HEK293 (cell line): Measurements from ENCODE around the gene FOXO6.

Experiments used
- CTCF ChIA-PET: fragments of 350-600 bp; formaldehyde crosslinking; extraction: SDS; loops from one replicate; lab custom pipeline; 2021; ENCODE audit warnings: antibody characterized with exemption; lab: Yijun Ruan, JAX
- POLR2A ChIA-PET: fragments of 300-600 bp; formaldehyde crosslinking; extraction: SDS; loops from one replicate; lab custom pipeline; 2020; ENCODE audit warnings: antibody characterized with exemption, inconsistent platforms; lab: Yijun Ruan, JAX
- H3K27ac ChIP-seq: fragments of 200-500 bp; sonication (Bioruptor generic); 2 replicates; pipeline ENCODE4 v1.5.1; 2014; ENCODE audit warnings: low read depth, low read length, control low read depth, inconsistent platforms; ENCODE audit errors: extremely low read depth
- H3K36me3 ChIP-seq, 2 experiments: fragments of 200-500 bp in 1 of 2; sonication (Bioruptor generic) in 1 of 2; 1 replicate in 1 of 2; 2 replicates in 1 of 2; pipeline ENCODE4 v1.5.1; 2014 to 2017; ENCODE audit warnings: inconsistent platforms in 2 of 2, low read length in 2 of 2; ENCODE audit not compliant: control insufficient read depth in 2 of 2, insufficient read depth in 1 of 2
- H3K4me1 ChIP-seq: fragments of 200-500 bp; sonication (Bioruptor generic); 2 replicates; pipeline ENCODE4 v1.5.1; 2014; ENCODE audit warnings: mild to moderate bottlenecking, low read length, inconsistent platforms; ENCODE audit not compliant: control insufficient read depth, insufficient read depth
- H3K4me3 ChIP-seq: 2 replicates; pipeline ENCODE4 v1.5.1; 2011; ENCODE audit warnings: low read depth, mild to moderate bottlenecking, control low read depth, low read length, moderate library complexity
- H3K9me3 ChIP-seq: fragments of 200-500 bp; sonication (Bioruptor generic); 2 replicates; pipeline ENCODE4 v1.5.1; 2014; ENCODE audit warnings: low read depth, low read length, inconsistent platforms; ENCODE audit not compliant: control insufficient read depth, insufficient read depth
- FEZF1 ChIP-seq: fragments of 450-650 bp; formaldehyde crosslinking; IDR thresholded peaks from 2 replicates; pipeline ENCODE4 v1.5.1; 2016; ENCODE audit warnings: missing biosample characterization, missing genetic modification characterization
- PRDM1 ChIP-seq: fragments of 450-650 bp; formaldehyde crosslinking; IDR thresholded peaks from 2 replicates; pipeline ENCODE4; 2016; ENCODE audit warnings: missing biosample characterization, missing genetic modification characterization
- SP7 ChIP-seq: fragments of 450-650 bp; formaldehyde crosslinking; IDR thresholded peaks from 2 replicates; pipeline ENCODE4 v1.5.1; 2016; ENCODE audit warnings: missing biosample characterization, missing genetic modification characterization
- TRIM28 ChIP-seq: IDR thresholded peaks from 2 replicates; pipeline ENCODE4 v1.6.1; 2011; ENCODE audit warnings: low read length, control low read depth, borderline replicate concordance
- ZBTB11 ChIP-seq: fragments of 450-650 bp; formaldehyde crosslinking; conservative IDR thresholded peaks from 2 replicates; pipeline ENCODE4 v1.5.1; 2016; ENCODE audit warnings: low read depth, missing biosample characterization, missing genetic modification characterization
- ZEB2 ChIP-seq: fragments of 450-650 bp; formaldehyde crosslinking; IDR thresholded peaks from 2 replicates; pipeline ENCODE4 v1.5.1; 2016; ENCODE audit warnings: missing biosample characterization, missing genetic modification characterization
- ZNF146 ChIP-seq: fragments of 450-650 bp; formaldehyde crosslinking; IDR thresholded peaks from 2 replicates; pipeline ENCODE4 v1.5.1; 2016; ENCODE audit warnings: missing biosample characterization, missing genetic modification characterization
- ZNF239 ChIP-seq: fragments of 450-650 bp; formaldehyde crosslinking; IDR thresholded peaks from 2 replicates; pipeline ENCODE4 v1.5.1; 2016; ENCODE audit warnings: missing biosample characterization, missing genetic modification characterization
- ZNF248 ChIP-seq: fragments of 450-650 bp; formaldehyde crosslinking; IDR thresholded peaks from 2 replicates; pipeline ENCODE4 v1.5.1; 2017; ENCODE audit warnings: missing biosample characterization, missing genetic modification characterization
- ZNF274 ChIP-seq, 2 experiments: fragments of 200-500 bp in 1 of 2; fragments of 450-650 bp in 1 of 2; sonication (Bioruptor generic) in 1 of 2; formaldehyde crosslinking in 1 of 2; IDR thresholded peaks; 2 replicates each; pipeline versions ENCODE4 v1.5.1 to v1.6.1; 2014 to 2016; ENCODE audit warnings: borderline replicate concordance in 1 of 2, inconsistent platforms in 1 of 2, low read length in 1 of 2, missing biosample characterization in 1 of 2, missing genetic modification characterization in 1 of 2
- ZNF292 ChIP-seq: fragments of 450-650 bp; formaldehyde crosslinking; IDR thresholded peaks from 2 replicates; pipeline ENCODE4 v1.5.1; 2016; ENCODE audit warnings: low read depth, missing biosample characterization, missing genetic modification characterization, borderline replicate concordance
- ZNF48 ChIP-seq: fragments of 450-650 bp; formaldehyde crosslinking; IDR thresholded peaks from 2 replicates; pipeline ENCODE4 v1.5.1; 2016; ENCODE audit warnings: missing biosample characterization, missing genetic modification characterization
- ZNF529 ChIP-seq: fragments of 450-650 bp; formaldehyde crosslinking; IDR thresholded peaks from 2 replicates; pipeline ENCODE4 v1.5.1; 2017; ENCODE audit warnings: missing genetic modification characterization, missing biosample characterization; ENCODE audit not compliant: insufficient replicate concordance
- ZNF660 ChIP-seq: fragments of 450-650 bp; IDR thresholded peaks from 2 replicates; pipeline ENCODE4 v1.5.1; 2018; ENCODE audit warnings: missing biosample characterization, mild to moderate bottlenecking, missing genetic modification characterization
- ZNF768 ChIP-seq: fragments of 450-650 bp; formaldehyde crosslinking; IDR thresholded peaks from 2 replicates; pipeline ENCODE4 v1.5.1; 2018; ENCODE audit warnings: missing biosample characterization, mild to moderate bottlenecking, missing genetic modification characterization
- ZNF843 ChIP-seq: fragments of 450-650 bp; formaldehyde crosslinking; IDR thresholded peaks from 2 replicates; pipeline ENCODE4 v1.5.1; 2016; ENCODE audit warnings: missing biosample characterization, missing genetic modification characterization
- ZSCAN16 ChIP-seq: fragments of 450-650 bp; formaldehyde crosslinking; IDR thresholded peaks from 2 replicates; pipeline ENCODE4 v1.5.1; 2016; ENCODE audit warnings: missing biosample characterization, missing genetic modification characterization
- TF ChIP-seq, protein P1 (sequence below): fragments of 450-650 bp; formaldehyde crosslinking; optimal IDR thresholded peaks from 2 replicates; pipeline ENCODE3; 2016; ENCODE audit warnings: missing biosample characterization, mild to moderate bottlenecking, missing genetic modification characterization
- TF ChIP-seq, protein P2 (sequence below): fragments of 450-650 bp; formaldehyde crosslinking; IDR thresholded peaks from 2 replicates; pipeline ENCODE4 v1.5.1; 2016; ENCODE audit warnings: missing biosample characterization, missing genetic modification characterization, borderline replicate concordance

Gene FOXO6

DNA sequence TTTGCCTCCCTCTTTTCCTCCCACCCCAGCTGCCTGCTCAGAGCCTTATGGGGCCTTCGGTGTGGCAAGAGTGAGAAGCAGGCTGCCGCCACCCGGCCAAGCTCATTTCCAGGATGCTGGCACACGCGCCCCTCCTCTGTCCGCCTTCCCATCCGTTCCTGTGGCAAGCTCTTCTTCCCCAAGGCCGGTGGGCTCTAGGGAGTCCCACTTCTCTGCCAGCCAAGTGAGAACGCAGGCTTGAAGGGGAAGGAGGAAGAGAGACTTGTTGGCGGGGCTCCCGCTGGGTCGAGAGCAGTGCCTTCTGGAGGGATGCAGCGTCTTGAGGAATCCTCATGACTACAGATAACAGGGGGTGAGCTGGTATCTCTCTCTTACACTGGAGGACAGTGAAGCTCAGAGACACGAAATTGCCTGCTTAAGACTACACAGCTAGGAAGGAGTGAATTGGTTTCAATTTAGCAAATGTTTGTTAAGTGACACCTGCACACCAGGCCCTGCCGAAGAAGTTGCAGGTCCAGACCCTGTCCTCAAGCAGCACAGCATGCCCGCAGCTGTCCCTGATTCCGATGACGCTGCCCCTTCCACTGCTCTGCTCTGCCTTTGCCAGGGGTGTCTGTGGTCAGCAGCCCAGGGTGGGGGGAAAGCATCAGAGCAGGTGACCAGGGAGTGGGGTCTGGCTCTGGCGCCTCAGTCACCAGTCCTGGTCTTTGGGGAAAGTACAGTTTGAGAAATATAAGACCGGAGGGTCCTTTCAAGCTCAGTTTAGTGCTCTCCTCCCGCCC, 40.1 kb upstream of the FOXO6 start:
- ChIA-PET CTCF (interaction anchor here (0.8 to 5.5 kb wide), 9 partner anchors 7 to 148 kb away, joined by 3 to 62 read pairs (median 10); partner anchors contain the start of gene FOXO6), POLR2A (no interaction called here)
- Histone ChIP-seq H3K27ac (no peak overlapping the region), H3K4me3 (no peak overlapping the region), H3K9me3 (no peaks in the 10 kb centered on the region), H3K36me3 (no peaks in the 10 kb centered on the region), H3K4me1 (no peaks in the 10 kb centered on the region)
- TF ChIP-seq TRIM28, result no peak
- no peak for TF ChIP-seq SP7 (tag by site-specific recombination)
- TF ChIP-seq ZEB2 (tag by site-specific recombination), result no peak
- TF ChIP-seq, protein P1, sequence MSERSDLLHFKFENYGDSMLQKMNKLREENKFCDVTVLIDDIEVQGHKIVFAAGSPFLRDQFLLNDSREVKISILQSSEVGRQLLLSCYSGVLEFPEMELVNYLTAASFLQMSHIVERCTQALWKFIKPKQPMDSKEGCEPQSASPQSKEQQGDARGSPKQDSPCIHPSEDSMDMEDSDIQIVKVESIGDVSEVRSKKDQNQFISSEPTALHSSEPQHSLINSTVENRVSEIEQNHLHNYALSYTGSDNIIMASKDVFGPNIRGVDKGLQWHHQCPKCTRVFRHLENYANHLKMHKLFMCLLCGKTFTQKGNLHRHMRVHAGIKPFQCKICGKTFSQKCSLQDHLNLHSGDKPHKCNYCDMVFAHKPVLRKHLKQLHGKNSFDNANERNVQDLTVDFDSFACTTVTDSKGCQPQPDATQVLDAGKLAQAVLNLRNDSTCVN, result no peak
- TF ChIP-seq ZNF274 (IDR thresholded peaks at IDR 0.05; ENCODE audit: low read length), result no peak
- no peak for TF ChIP-seq ZNF274 (tag by site-specific recombination; IDR thresholded peaks at IDR 0.05; ENCODE audit: borderline replicate concordance)
- TF ChIP-seq ZNF248 (tag by site-specific recombination), result no peak
- no peak for TF ChIP-seq ZNF529 (tag by site-specific recombination)
- no peak for TF ChIP-seq ZBTB11 (tag by site-specific recombination)
- no peak for TF ChIP-seq ZSCAN16 (tag by site-specific recombination)

DNA sequence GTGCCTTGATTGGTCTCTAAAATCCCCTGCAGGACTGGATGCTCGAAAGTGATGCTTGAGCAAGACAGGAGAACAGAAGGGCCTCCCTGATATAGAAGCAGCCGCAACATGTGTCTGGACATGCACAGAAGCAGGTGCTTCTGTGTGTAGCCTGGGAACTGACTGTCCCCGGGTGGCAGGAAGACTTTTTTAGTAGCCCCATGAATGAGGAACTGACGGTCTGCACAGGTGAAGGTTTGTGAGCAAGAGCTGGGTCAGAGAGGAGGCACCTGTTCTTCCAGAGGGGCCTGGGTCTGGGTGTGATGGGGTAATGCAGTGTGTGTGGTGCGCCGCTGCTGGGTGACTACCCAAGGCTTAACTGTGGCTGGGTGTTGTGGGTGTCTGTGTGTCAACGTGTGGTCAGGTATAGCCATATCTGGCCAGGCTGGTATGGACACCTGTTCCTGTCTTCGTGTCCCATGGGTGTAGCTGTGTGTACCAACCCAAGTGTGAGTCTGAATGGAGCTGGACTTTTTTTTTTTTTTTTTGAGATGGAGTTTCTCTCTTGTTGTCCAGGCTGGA, 39.1 kb upstream of the FOXO6 start:
- ChIA-PET CTCF (interaction anchor here (0.6 to 5.5 kb wide), 15 partner anchors 8 to 665 kb away, joined by 3 to 62 read pairs (median 6); partner anchors contain the start of gene FOXO6), POLR2A (interaction anchor here (1.0 kb wide), 2 partner anchors 37 to 39 kb away, joined by 3 to 4 read pairs; no protein-coding TSS in a partner anchor)
- no peaks in the 10 kb centered on the region for H3K9me3 ChIP-seq
- no peaks in the 10 kb centered on the region for H3K4me1 ChIP-seq
- H3K36me3 ChIP-seq, result no peaks in the 10 kb centered on the region
- no peak overlapping the region for H3K27ac ChIP-seq
- no peak overlapping the region for H3K4me3 ChIP-seq
- TF ChIP-seq ZNF48 (no peak), ZNF843 (tag by site-specific recombination) (no peak), ZNF292 (tag by site-specific recombination) (no peak), ZNF768 (tag by site-specific recombination) (no peak), ZNF660 (tag by site-specific recombination) (no peak), FEZF1 (tag by site-specific recombination) (no peak), ZNF146 (tag by site-specific recombination) (no peak), PRDM1 (tag by site-specific recombination) (no peak), ZNF239 (tag by site-specific recombination) (no peak), ZBTB11 (tag by site-specific recombination) (no peak)
- TF ChIP-seq, protein P2, sequence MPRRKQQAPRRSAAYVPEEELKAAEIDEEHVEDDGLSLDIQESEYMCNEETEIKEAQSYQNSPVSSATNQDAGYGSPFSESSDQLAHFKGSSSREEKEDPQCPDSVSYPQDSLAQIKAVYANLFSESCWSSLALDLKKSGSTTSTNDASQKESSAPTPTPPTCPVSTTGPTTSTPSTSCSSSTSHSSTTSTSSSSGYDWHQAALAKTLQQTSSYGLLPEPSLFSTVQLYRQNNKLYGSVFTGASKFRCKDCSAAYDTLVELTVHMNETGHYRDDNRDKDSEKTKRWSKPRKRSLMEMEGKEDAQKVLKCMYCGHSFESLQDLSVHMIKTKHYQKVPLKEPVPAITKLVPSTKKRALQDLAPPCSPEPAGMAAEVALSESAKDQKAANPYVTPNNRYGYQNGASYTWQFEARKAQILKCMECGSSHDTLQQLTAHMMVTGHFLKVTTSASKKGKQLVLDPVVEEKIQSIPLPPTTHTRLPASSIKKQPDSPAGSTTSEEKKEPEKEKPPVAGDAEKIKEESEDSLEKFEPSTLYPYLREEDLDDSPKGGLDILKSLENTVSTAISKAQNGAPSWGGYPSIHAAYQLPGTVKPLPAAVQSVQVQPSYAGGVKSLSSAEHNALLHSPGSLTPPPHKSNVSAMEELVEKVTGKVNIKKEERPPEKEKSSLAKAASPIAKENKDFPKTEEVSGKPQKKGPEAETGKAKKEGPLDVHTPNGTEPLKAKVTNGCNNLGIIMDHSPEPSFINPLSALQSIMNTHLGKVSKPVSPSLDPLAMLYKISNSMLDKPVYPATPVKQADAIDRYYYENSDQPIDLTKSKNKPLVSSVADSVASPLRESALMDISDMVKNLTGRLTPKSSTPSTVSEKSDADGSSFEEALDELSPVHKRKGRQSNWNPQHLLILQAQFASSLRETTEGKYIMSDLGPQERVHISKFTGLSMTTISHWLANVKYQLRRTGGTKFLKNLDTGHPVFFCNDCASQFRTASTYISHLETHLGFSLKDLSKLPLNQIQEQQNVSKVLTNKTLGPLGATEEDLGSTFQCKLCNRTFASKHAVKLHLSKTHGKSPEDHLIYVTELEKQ (tag by site-specific recombination), result no peak
